ENCODE measurements around the gene PTPRC.

PTPRC gene

DNA sequence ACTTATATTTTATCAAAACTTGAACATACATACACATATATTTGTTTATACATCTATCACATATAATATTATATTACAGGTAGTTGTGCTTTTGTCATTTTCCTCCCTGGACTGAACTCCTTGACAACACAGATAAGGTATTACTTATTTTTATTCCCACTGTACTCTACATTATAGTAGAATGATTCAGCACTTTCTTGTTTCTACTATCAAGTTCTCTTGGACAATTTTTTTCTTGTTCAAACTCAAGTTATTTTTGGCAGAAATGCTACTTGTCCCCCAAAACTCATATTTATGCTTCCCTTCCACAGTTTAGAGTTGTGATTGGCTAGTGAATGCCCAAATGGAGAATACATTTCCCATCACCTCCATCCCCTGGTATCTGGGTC, 10.8 kb upstream of the PTPRC start:
- TF ChIP-seq, protein P1, sequence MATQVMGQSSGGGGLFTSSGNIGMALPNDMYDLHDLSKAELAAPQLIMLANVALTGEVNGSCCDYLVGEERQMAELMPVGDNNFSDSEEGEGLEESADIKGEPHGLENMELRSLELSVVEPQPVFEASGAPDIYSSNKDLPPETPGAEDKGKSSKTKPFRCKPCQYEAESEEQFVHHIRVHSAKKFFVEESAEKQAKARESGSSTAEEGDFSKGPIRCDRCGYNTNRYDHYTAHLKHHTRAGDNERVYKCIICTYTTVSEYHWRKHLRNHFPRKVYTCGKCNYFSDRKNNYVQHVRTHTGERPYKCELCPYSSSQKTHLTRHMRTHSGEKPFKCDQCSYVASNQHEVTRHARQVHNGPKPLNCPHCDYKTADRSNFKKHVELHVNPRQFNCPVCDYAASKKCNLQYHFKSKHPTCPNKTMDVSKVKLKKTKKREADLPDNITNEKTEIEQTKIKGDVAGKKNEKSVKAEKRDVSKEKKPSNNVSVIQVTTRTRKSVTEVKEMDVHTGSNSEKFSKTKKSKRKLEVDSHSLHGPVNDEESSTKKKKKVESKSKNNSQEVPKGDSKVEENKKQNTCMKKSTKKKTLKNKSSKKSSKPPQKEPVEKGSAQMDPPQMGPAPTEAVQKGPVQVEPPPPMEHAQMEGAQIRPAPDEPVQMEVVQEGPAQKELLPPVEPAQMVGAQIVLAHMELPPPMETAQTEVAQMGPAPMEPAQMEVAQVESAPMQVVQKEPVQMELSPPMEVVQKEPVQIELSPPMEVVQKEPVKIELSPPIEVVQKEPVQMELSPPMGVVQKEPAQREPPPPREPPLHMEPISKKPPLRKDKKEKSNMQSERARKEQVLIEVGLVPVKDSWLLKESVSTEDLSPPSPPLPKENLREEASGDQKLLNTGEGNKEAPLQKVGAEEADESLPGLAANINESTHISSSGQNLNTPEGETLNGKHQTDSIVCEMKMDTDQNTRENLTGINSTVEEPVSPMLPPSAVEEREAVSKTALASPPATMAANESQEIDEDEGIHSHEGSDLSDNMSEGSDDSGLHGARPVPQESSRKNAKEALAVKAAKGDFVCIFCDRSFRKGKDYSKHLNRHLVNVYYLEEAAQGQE (IDR thresholded peaks at IDR 0.05; ENCODE audit: insufficient read depth in 1 of 2, low read depth in 2 of 2, low read length in 2 of 2): no peak
- TF ChIP-seq TAF1 (IDR thresholded peaks at IDR 0.05; ENCODE audit: borderline replicate concordance, insufficient read depth, low read length) (no peak), SIN3A (IDR thresholded peaks at IDR 0.05; ENCODE audit: borderline replicate concordance, insufficient read depth, low read length) (no peak), FOXP2 (optimal IDR thresholded peaks at IDR 0.05; ENCODE audit: borderline replicate concordance, extremely low read depth, extremely low read length, insufficient read depth) (no peak), POLR2AphosphoS5 (IDR thresholded peaks at IDR 0.05; ENCODE audit: low read depth, low read length) (no peak)

DNA sequence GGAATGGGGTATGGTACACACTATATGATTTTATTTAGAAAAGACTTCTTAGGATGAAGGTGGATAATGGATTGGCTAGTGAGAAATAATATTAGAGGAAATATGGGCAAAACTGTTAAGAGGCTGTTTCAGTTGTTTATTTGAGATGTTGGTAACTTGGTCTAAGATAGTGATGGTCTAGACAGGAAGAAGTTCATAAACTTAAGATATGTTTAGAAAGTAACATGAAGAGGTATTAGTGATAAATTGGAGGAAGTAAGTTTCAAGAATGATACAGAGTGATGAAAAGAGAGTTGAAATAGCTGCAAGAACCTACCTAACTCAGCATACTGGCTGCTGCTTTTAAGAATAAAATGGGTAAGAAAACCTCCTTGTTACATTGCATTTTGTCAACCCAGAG, 9.2 kb upstream of the PTPRC start:
- TF ChIP-seq, protein P1 (IDR thresholded peaks at IDR 0.05; ENCODE audit: insufficient read depth in 1 of 2, low read depth in 2 of 2, low read length in 2 of 2): no peak
- TF ChIP-seq TAF1 (IDR thresholded peaks at IDR 0.05; ENCODE audit: borderline replicate concordance, insufficient read depth, low read length): no peak

DNA sequence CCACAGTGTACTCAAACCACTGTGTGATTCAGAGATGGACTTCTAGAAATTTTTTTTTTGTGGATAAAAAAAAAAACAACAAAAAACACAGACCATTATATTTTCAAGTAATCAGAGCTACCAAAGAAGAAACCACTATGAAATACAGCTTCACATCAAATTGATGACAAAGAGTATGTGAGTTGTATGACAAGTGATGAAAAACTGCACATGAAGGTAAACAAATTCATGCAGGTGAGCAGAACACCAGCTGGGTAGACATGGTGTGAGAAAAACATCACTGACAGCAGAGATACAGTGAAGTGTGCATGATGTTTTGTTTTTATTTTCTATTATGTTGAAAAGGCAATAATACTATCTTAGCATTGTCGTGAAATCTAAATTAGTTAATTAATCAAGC, 8.0 kb upstream of the PTPRC start:
- TF ChIP-seq FOXP2 (optimal IDR thresholded peaks at IDR 0.05; ENCODE audit: borderline replicate concordance, extremely low read depth, extremely low read length, insufficient read depth): no peak
- no peak for TF ChIP-seq POLR2AphosphoS5 (IDR thresholded peaks at IDR 0.05; ENCODE audit: low read depth, low read length)
- no peak for TF ChIP-seq SIN3A (IDR thresholded peaks at IDR 0.05; ENCODE audit: borderline replicate concordance, insufficient read depth, low read length)
- TF ChIP-seq, protein P1 (IDR thresholded peaks at IDR 0.05; ENCODE audit: insufficient read depth in 1 of 2, low read depth in 2 of 2, low read length in 2 of 2): no peak
- no peak for TF ChIP-seq TAF1 (IDR thresholded peaks at IDR 0.05; ENCODE audit: borderline replicate concordance, insufficient read depth, low read length)

DNA sequence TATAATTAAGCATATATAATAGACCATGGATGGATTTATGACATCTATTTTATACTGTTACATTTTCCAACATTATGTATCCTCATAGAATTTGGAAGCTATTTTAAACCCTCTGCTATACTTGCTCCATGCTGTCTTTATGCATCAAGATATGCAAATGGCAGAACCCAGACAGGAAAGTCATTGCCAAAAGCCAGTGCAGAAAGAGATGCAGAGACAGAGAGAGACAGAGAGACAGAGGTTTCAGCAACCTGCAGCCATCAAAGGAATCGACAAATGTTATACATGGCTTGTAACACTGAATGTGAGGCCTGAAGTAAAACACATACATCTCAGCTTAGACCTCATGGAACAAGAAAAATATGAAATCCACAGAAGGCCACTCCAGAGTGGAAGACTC, 7.5 kb upstream of the PTPRC start:
- no peak for TF ChIP-seq TAF1 (IDR thresholded peaks at IDR 0.05; ENCODE audit: borderline replicate concordance, insufficient read depth, low read length)
- no peak for TF ChIP-seq FOXP2 (optimal IDR thresholded peaks at IDR 0.05; ENCODE audit: borderline replicate concordance, extremely low read depth, extremely low read length, insufficient read depth)
- TF ChIP-seq SIN3A (IDR thresholded peaks at IDR 0.05; ENCODE audit: borderline replicate concordance, insufficient read depth, low read length): no peak
- TF ChIP-seq POLR2AphosphoS5 (IDR thresholded peaks at IDR 0.05; ENCODE audit: low read depth, low read length): no peak
- TF ChIP-seq, protein P1 (IDR thresholded peaks at IDR 0.05; ENCODE audit: insufficient read depth in 1 of 2, low read depth in 2 of 2, low read length in 2 of 2): no peak

DNA sequence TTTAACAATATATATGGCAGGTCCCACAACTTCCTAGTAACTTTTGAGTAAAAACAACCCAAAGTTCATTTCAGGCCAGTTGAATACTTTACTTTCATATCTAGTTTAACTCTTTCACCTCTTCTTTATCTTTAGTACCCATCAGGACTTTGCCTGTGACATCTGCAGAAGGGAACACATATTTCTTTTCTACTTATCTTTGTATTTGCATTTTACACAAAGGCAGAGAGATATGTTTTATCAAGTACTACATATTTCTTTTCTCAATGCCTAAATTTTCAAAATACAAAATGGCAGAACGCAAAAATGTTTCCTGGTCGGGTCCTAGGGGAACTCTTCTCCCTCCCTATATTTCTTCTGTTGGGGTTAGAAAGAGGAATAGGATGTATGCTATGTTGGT, 6.8 kb upstream of the PTPRC start:
- no peak for TF ChIP-seq FOXP2 (optimal IDR thresholded peaks at IDR 0.05; ENCODE audit: borderline replicate concordance, extremely low read depth, extremely low read length, insufficient read depth)
- TF ChIP-seq, protein P1 (IDR thresholded peaks at IDR 0.05; ENCODE audit: insufficient read depth in 1 of 2, low read depth in 2 of 2, low read length in 2 of 2): no peak
- no peak for TF ChIP-seq SIN3A (IDR thresholded peaks at IDR 0.05; ENCODE audit: borderline replicate concordance, insufficient read depth, low read length)
- no peak for TF ChIP-seq POLR2AphosphoS5 (IDR thresholded peaks at IDR 0.05; ENCODE audit: low read depth, low read length)
- TF ChIP-seq TAF1 (IDR thresholded peaks at IDR 0.05; ENCODE audit: borderline replicate concordance, insufficient read depth, low read length): no peak

Data from PFSK-1 (cell line).